Mammary epithelial cell (primary cell): Measurements from ENCODE around the gene CCDC85C.

Source experiments
- CTCF ChIP-seq, 2 donors: IDR thresholded peaks in 1 of 2; conservative IDR thresholded peaks in 1 of 2; 2 replicates each; pipeline ENCODE4 v1.5.1; 2011 to 2012; ENCODE audit warnings: inconsistent platforms in 2 of 2, low read length in 2 of 2, mild to moderate bottlenecking in 2 of 2, control low read depth in 1 of 2, low read depth in 1 of 2; ENCODE audit not compliant: insufficient read depth in 1 of 2; ENCODE audit errors: extremely low read depth in 1 of 2
- EZH2 ChIP-seq: IDR thresholded peaks from 2 replicates; pipeline ENCODE4 v1.6.1; 2012; ENCODE audit warnings: low read length, inconsistent platforms, borderline replicate concordance

GRCh38 chr14:99593971-99594841 is 9.8 kb downstream of the CCDC85C start:
- TF ChIP-seq CTCF (conservative IDR thresholded peaks at IDR 0.05 in 1 of 2, IDR thresholded peaks at IDR 0.05 in 1 of 2; ENCODE audit: extremely low read depth in 1 of 2, insufficient read depth in 1 of 2, low read depth in 1 of 2, low read length in 2 of 2) (no peak), EZH2 (no peak)
